ES-I3 (cell line): ENCODE results near the gene RBM27.

Experiments used
- H3K36me3 ChIP-seq: 2 replicates; pipeline ENCODE4 v1.6.1; 2013; ENCODE audit warnings: mild to moderate bottlenecking, low read length, control low read depth, moderate library complexity; ENCODE audit not compliant: insufficient read depth
- H3K4me1 ChIP-seq: 2 replicates; pipeline ENCODE4 v1.6.1; 2013; ENCODE audit warnings: mild to moderate bottlenecking, control low read depth, low read length; ENCODE audit not compliant: insufficient read depth
- H3K9ac ChIP-seq: 2 replicates; pipeline ENCODE4 v1.6.1; 2013; ENCODE audit warnings: low read depth, mild to moderate bottlenecking, low read length, moderate library complexity
- H3K9me3 ChIP-seq: 2 replicates; pipeline ENCODE4 v1.6.1; 2013; ENCODE audit warnings: mild to moderate bottlenecking, low read length, moderate library complexity; ENCODE audit not compliant: control insufficient read depth, insufficient read depth

The RBM27 gene

DNA sequence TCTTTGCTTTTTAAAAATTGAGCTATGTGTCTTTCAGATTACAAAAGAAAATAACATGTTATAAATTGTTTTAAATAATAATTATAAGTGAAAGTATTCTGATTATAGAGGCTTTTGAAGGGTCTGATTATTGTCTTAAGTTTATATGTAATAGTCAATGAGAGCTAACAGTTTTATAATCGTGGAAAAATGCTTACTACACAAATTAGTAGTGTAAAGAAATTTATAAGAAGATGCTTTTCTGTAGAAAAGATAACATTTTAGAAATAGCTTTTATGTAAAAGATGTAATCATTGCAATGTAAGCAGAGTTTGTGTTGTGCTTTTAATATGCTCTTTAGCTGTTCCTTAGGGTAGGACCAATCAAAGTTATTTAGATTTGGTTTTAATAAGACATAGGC, 18.6 kb downstream of the RBM27 start:
- Histone ChIP-seq H3K9ac (no peak overlapping the region), H3K36me3 (no peaks in the 10 kb centered on the region), H3K4me1 (no peaks in the 10 kb centered on the region), H3K9me3 (no peaks in the 10 kb centered on the region)

DNA sequence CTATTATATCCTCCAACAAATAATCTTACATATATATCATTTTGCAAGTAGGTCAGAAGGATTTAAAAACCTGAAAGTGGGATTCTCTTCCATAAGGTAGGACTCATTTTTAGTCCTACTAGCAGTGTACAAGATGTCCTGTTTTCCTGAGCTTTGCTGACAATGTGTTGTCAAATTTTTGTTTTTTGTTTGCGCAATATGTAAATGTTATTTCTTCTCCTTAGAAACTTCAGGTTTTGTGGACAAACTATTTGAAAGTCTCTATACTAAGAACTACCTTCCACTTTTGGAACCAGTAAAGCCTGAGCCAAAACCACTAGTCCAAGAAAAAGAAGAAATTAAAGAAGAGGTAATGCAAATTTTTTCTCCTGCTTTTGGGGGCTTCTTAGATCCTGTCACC, 19.8 kb downstream of the RBM27 start:
- no peaks in the 10 kb centered on the region for H3K36me3 ChIP-seq

DNA sequence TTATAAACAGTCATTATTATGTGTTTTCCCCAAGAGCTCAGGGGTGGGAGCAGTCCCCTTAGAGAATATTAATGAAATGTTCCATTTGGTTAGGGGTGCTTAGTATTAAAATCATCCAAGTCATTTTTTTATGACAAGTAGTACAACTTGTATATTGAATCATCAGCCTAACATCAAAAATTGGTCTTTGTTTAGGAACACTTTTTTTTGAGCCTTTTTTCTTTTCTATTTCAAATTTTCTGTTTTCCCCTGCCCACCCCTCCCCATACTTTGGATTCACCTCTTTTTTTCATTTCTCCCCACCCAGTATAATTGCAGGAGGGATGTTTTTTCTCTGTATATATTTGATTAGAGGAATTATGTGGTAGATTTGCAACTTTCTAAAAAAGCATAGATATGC, 25.8 kb downstream of the RBM27 start:
- no peaks in the 10 kb centered on the region for H3K4me1 ChIP-seq
- H3K9me3 ChIP-seq, result no peaks in the 10 kb centered on the region
- H3K9ac ChIP-seq, result no peak overlapping the region
- H3K36me3 ChIP-seq, result peaks cover 18% of the 10 kb centered on the region

More for the DNA sequence above, 19.8 kb downstream of the RBM27 start:
- Histone ChIP-seq H3K4me1 (no peaks in the 10 kb centered on the region), H3K9me3 (no peaks in the 10 kb centered on the region), H3K9ac (no peak overlapping the region)

DNA sequence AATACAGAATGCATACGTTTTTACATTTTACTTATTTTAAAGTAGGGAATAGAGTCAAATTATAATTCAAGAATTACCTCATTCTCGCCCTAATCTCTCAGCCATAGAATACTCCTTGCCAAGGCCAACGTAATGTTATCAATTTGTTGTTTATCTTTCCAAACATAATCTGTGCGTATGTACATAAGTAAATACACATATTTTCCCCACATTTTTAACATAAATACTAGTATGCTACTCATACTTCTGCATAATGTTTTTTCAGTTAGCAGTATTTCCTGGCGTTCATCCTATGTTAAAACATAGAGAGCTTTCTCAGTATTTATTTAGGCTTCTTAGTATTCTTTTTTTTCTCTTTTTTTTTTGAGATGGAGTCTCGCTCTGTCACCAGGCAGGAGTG, 28.8 kb downstream of the RBM27 start:
- Histone ChIP-seq H3K36me3 (peaks cover 19% of the 10 kb centered on the region), H3K4me1 (no peaks in the 10 kb centered on the region), H3K9me3 (no peaks in the 10 kb centered on the region), H3K9ac (no peak overlapping the region)

DNA sequence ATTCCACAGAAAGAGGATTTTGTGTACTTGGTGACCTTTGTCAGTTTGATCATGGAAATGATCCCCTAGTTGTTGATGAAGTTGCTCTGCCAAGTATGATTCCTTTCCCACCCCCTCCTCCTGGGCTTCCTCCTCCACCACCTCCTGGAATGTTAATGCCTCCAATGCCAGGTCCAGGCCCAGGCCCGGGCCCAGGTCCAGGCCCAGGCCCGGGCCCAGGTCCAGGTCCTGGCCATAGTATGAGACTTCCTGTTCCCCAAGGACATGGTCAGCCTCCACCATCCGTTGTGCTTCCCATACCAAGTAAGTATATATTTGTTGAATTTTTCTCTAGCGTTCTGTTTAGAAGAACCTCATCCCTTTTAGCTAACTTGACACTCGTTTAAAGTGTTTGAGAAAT, 30.0 kb downstream of the RBM27 start:
- Histone ChIP-seq H3K9ac (no peak overlapping the region), H3K4me1 (no peaks in the 10 kb centered on the region), H3K36me3 (peaks cover 20% of the 10 kb centered on the region), H3K9me3 (no peaks in the 10 kb centered on the region)

DNA sequence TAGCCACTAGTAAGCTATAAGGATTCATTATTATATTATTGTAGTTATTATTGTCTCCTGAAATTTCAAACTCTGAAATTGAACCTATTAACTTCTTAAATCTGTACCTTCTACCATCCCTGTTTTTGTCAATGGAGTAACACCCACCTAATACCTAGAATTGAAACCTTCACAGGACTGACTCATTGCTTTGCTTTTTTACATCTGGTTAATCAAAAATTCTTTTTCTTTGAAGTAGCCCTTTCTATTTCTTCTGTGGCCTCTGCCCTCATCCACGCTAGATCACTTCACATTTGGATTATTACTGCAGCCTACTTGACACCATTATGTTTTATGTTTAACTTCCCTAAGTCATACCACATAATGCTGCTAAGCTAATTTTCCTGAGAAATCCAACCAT, 35.6 kb downstream of the RBM27 start:
- H3K9ac ChIP-seq, result no peak overlapping the region
- H3K36me3 ChIP-seq, result peaks cover 2% of the 10 kb centered on the region; the same call in 1 of the 2 replicates
- H3K9me3 ChIP-seq, result no peaks in the 10 kb centered on the region
- no peaks in the 10 kb centered on the region for H3K4me1 ChIP-seq

DNA sequence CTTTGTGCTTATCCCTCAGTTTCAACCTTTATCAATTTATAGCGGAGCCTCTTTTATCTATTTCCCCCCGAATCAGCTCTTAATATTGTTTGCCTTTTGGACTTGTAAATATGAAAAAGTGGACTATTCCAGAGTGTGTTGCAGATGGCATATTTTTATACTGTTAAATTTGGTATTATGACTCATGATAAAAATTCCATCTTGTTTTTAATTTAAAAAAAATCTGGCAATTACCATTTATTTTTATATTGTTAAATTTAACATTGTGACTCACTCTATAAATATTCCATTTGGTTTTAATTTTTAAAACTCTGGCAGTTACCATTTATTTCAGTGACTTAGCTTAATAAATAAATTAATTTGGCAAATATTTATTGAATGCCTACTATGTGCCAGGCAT, 37.5 kb downstream of the RBM27 start:
- H3K36me3 ChIP-seq, result peaks cover 2% of the 10 kb centered on the region; the same call in 1 of the 2 replicates
- no peaks in the 10 kb centered on the region for H3K9me3 ChIP-seq
- H3K4me1 ChIP-seq, result no peaks in the 10 kb centered on the region
- H3K9ac ChIP-seq, result no peak overlapping the region

DNA sequence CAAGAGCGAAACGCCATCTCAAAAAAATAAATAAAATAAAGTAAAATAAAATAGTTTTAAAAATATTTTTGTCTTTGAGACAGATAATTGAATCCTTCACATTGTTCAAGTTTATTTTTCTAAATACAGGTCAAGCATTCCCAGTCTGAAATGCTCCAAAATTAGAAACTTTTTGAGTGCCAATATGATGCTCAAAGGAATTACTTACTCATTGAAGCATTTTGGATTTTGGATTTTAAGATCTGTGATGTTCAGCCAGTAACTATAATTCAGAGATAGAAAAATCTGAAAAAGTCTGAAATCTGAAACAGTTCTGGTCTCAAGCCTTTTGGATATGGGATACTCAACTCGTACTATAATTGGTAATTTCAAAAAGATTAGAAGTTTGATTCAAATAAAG, 39.8 kb downstream of the RBM27 start:
- H3K36me3 ChIP-seq, result no peaks in the 10 kb centered on the region; the same call in 1 of the 2 replicates
- no peaks in the 10 kb centered on the region for H3K4me1 ChIP-seq
- no peak overlapping the region for H3K9ac ChIP-seq
- H3K9me3 ChIP-seq, result no peaks in the 10 kb centered on the region

DNA sequence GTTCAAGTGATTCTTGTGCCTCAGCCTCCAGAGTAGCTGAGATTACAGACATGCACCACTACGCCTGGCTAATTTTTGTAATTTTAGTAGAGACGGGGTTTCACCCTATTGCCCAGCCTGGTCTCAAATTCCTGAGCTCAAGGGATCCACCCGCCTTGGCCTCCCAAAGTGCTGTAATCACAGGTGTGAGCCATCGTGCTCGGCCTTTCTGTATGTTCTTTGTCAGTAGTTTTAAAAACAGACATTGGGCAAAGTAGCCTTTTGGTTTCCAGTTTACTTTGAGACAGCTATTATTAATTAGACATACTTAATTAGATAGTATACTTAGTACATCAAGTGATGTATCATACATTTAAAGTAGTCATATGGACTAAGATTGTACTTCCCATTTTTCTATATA, 45.2 kb downstream of the RBM27 start:
- no peaks in the 10 kb centered on the region for H3K9me3 ChIP-seq
- H3K9ac ChIP-seq, result no peak overlapping the region
- H3K36me3 ChIP-seq, result no peaks in the 10 kb centered on the region; the same call in 1 of the 2 replicates

DNA sequence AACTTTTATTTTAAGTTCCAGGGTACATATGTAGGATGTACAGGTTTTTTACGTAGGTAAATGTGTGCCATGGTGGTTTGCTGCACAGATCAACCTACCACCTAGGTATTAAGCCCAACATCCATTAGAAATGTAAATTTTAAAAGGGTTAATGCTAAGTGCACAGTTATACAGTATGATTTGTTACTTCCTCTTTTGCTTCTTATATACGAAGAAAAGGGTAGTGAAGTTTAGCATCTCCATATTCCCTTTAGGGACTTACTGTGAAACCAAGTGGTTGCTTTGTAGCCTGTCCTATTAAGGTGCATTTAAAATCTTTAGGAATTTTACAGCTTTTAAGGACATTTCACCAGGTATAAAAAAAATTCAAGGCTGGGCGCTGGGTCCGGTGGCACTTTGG, 46.4 kb downstream of the RBM27 start:
- H3K9ac ChIP-seq, result no peak overlapping the region
- no peaks in the 10 kb centered on the region; the same call in 1 of the 2 replicates for H3K36me3 ChIP-seq
- H3K4me1 ChIP-seq, result no peaks in the 10 kb centered on the region
- H3K9me3 ChIP-seq, result no peaks in the 10 kb centered on the region

More for the DNA sequence above, 45.2 kb downstream of the RBM27 start:
- H3K4me1 ChIP-seq, result no peaks in the 10 kb centered on the region
